ENCODE results near the gene KRTAP29-1.
"Not testable (repeated sequence)": the region's sequence is repeated elsewhere in the genome, so short reads cannot be mapped to it uniquely, and the experiment has no call there.

The KRTAP29-1 gene, protein sequence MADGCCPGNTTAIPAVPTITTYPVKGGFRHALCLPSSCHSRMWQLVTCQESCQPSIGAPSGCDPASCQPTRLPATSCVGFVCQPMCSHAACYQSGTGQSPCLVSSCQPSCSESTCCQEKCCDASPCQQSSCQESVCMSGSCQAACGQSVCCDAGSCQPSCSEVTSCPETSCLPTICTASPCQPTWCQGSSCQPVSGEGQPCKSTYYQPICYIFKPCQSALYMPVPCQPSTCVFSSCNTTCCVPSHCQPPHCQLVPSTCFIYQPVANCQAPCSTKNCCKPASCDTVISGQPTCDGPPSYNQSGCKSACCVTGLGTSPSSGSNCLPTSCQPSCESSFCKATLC

DNA sequence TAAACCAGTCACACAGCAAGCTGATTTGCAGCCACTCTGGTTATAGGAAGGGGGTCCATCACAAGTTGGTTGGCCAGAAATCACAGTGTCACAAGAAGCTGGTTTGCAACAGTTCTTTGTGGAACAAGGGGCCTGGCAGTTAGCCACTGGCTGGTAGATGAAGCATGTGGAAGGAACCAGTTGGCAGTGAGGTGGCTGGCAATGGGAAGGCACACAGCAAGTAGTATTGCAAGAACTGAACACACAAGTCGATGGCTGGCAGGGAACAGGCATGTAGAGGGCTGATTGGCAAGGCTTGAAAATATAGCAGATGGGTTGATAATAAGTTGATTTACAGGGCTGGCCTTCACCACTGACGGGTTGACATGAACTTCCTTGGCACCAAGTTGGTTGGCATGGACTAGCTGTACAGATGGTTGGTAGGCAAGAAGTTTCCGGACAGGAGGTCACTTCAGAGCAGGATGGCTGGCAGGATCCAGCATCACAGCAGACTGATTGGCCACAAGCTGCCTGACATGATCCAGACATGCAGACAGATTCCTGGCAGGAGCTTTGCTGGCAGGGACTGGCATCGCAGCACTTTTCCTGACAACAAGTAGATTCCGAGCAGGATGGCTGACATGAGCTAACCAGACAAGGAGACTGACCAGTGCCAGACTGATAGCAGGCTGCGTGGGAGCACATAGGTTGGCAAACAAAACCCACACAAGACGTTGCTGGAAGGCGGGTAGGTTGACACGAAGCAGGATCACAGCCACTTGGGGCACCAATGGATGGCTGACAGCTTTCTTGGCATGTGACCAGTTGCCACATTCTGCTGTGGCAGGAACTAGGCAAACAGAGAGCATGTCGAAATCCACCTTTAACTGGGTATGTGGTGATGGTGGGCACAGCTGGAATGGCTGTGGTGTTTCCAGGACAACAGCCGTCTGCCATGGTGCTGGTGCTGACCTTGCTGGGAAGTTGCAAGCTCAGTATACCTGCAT lies at the start of gene KRTAP29-1:
KRTAP29-1 (minus strand) TSS at position 936 of the 986 bp plus-strand sequence; CDS start at position 936, 0 bp downstream.
- no peak for DNase-seq

DNA sequence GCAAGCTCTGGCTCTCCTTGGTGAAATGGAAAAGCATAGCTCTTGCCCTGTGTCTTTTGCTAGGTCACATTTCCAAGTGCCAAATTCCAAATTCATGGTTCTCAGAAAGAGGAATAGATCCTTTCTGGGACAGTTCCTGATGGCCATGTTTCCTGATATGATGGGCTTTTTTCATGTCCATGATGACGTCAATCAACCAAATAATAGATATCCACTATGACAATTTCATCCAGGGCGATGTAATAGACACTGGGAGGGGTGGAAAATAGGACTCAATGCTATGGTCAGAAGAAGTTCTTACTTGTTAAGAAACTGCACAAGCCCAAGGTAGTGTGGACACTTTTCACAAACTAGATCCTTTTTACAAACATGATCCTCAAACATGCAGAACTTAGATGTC lies 48.5 kb upstream of the KRTAP29-1 start:
- no peak for DNase-seq

GRCh38 chr17:41350381-41350878 lies 47.8 kb upstream of the KRTAP29-1 start, which contains the start of gene KRT33A:
KRT33A (minus strand) TSS chr17:41350828; CDS start chr17:41350767, 61 bp downstream.
- not testable (repeated sequence) for DNase-seq

DNA sequence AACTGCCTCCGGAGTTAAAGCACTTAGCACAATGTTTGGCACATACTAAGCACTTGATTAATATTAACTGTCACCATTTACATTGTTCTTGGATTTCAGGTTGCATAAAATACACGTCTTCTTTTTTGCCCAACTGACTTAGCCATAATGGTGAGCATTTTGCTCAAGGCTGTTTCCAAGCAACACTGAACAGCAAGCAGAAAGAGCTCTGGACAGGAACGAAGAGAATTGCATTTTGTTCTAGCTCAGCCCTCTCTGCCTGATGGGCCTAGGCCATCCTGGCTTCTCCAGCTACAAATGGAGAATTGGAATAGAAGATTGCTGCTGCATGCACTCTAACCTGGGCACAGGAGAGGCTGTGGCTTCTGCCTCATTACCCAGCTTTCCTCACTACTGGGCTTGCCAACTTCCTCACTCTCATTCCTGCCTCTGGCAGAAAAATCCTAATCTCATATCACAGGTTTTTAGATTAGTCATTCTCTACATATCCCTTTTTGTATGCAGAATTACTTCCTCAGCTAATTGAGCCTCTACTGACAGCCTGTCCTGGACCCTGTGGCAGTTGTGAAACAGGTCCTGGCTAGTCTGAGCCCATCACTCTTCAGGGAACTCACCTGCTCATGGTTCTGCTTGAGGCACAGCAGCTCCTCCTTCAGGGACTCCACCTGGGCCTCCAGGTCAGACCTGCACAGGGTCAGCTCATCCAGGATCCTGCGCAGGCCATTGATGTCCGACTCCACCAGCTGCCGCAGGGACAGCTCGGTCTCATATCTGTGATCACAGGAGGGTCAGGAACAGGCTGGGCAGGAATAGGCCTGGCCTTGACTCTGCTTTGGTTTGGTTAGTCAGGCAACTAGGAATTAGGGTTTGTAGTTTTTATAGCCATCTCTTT lies 45.5 kb upstream of the KRTAP29-1 start:
- DNase-seq = no peak

- not testable (repeated sequence) for DNase-seq
These were observed 43.8 kb upstream of the KRTAP29-1 start for GRCh38 chr17:41346421-41346820.

- no peak for DNase-seq
These were observed 43.3 kb upstream of the KRTAP29-1 start for GRCh38 chr17:41345992-41346391.

DNA sequence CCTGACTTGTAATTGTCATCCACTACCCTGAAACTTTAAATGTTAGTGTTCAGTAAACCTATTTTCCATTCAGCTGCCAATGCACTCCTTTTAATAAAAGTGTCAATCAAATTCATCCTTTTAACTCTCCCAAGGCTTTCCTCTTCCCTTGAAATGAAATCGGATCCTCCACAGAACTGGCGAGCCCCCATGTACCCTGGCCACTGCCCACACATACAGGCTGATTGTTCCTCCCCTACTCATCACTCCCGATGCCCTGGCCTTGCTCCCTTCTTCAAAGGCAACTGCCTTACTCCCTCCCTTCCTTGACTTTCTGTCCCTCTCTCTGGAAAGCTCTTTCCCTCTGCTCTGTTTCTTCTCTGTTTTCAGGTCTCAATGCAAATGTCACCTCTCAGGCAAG lies 40.4 kb upstream of the KRTAP29-1 start:
- DNase-seq = no peak

- DNase-seq = no peak
These were observed 38.5 kb upstream of the KRTAP29-1 start for GRCh38 chr17:41340934-41341861.

GRCh38 chr17:41340494-41340893 lies 37.8 kb upstream of the KRTAP29-1 start:
- DNase-seq = no peak

- no peak for DNase-seq
These were observed 37.0 kb upstream of the KRTAP29-1 start for GRCh38 chr17:41339571-41340172.

DNA sequence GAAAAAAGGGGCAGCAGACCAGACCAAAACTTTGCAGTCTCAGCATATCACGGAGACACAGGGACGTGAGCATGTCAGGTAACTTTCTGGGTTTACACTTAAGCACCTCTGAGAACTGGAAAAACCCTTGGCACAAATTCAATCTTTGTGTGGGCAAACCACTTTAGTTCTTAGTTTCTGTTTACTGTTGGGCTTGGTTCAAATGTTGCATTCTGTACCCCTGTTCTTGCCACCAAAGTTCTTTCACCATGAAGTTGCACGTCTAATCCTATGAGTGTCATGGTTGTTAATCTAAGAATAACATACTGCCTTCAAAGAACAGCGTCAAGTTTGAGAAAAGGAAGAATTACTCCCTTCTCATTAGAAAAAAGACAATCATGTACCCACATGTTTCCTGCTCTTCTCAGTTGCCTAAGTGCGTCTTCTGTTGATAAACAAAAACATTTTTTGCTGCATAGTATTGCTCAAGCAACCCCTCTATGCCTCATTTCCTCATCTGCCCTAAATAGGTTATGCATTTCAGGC lies 36.4 kb upstream of the KRTAP29-1 start:
- no peak for DNase-seq

GRCh38 chr17:41335747-41336146 lies 33.1 kb upstream of the KRTAP29-1 start:
- no peak for DNase-seq

GRCh38 chr17:41334385-41335305 lies 32.0 kb upstream of the KRTAP29-1 start:
- DNase-seq = no peak

DNA sequence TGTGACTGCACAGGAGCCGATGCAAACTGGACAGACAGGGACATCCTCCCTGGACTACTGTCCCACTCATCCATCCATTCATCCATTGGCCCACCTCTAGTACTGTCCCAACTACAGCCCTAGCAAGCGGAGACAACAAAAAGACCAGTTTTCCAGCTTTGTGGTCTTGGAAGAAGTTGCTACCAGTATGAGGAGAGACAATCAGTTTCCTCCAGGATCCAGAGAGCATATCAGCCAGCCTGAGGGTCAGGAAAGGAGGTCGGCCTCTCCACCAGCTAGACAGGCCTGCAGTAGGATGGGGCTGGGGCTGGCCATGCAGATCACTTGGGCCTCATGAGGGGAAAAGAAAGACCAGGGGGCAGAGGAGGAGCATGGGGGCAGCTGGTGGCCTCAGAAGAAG lies 31.2 kb upstream of the KRTAP29-1 start:
- no peak for DNase-seq

DNA sequence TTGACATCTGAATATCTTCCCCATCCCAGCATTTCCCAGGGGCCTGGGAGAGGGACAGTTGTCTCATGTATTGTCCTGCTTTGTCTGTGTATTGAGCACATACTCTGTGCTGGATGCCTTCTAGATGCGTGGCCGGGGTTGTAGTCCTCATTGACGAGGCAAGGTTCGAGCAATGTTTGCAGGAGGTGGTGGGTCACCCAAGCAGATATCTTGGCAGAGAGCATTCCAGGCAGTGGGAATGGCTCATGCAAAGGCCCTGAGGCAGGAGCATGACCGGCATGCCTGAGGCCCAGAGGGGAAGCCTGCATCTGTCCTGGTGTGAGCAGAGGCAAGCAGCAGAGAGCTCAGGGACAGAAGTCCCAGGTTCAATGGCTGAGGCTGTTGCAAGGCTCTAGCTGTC lies 30.4 kb upstream of the KRTAP29-1 start:
- no peak for DNase-seq

GRCh38 chr17:41332239-41332638 lies 29.6 kb upstream of the KRTAP29-1 start:
- DNase-seq = no peak

- no peak for DNase-seq
These were observed 29.0 kb upstream of the KRTAP29-1 start for GRCh38 chr17:41331606-41332005.

- peak in 1 of 2 experiments; percentile 1 for DNase-seq
These were observed 26.8 kb upstream of the KRTAP29-1 start for GRCh38 chr17:41329279-41329948.

DNA sequence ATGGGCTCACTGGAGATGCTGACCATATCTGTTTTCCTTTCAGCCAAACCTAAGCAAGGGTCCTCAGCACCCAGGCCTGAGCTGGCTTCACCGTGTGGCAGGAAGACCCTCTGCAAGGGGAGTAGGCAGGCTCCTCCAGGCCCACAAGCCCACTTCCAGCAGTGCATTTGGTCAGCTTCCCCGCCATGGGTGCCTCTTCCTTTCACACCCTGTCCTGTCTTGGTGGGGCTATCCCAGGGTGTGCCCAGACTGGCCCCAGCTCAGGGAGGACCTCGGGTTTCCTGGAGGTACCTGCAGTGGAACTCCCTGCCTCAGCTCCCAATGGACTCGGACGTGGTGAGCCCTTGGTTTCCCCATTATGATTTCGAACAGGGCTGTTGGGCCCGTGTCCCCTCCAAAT lies 25.6 kb upstream of the KRTAP29-1 start:
- no peak for DNase-seq
